GM19025 (cell line): ENCODE measurements around the gene TRMT2A.
"Not testable (repeated sequence)": the region's sequence is repeated elsewhere in the genome, so short reads cannot be mapped to it uniquely, and the experiment has no call there.

Experiments used
- ATAC-seq: cut with Tn5 transposase; IDR thresholded peaks from one replicate; pipeline ENCODE4 v1.9.1; 2021; ENCODE audit warnings: mild to moderate bottlenecking, low read depth, moderate library complexity; ENCODE audit not compliant: unreplicated experiment

TRMT2A gene

DNA sequence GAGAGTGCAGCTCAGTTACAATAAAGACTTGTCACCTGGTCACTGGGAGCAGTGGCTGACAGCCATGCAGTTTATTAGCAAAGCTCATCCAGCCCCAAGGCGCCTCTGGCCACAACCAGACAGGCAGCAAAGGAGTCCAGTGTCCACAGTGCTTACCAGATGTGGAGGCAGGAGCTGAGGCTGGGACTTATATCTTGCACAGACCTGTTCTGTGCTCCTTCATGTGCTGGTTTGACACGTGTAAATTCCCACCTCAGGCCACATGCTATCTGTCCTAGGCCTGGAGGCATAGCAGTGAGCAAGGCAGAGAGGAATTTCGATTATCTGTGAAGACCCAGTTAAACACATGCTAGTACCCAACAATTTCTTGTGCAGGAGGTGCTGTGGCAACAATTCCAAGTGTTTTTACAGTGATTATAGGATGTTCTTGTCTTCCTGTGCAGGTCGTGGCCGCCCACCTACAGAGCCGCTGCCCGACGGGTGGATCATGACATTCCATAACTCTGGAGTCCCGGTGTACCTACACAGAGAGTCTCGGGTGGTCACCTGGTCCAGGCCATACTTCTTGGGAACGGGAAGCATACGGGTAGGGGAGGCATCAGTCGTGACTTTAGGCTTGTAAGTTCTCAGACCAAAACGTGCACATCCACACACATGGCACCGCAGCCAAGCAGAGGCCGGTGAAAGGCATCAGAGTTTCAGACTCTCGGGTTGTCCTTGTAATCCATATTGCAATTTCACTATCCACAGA, 27.6 kb downstream of the TRMT2A start:
- no peak for ATAC-seq

- no peak for ATAC-seq
These were observed 28.8 kb downstream of the TRMT2A start for GRCh38 chr22:20088263-20088648.

GRCh38 chr22:20087319-20088262, 29.4 kb downstream of the TRMT2A start:
- ATAC-seq: no peak

DNA sequence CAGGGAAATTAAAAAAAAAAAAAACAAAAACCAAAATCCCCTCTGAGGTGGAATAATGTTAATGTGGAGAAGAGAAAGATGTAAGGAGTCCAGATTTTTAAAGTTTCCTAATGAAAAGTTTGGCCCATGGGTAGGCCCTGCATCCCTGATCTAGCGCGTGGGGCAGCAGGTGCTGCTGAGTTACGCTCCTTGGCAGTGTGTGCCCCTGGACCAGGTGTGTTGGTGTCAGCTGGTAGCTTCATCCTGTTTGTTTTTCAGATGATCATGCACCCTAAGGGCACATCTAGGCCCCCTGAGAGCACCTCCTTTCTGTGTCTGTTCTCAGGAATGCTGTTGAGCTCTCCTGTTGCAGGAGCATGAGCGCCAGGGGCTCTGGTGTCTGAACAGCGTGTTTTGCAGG, 30.3 kb downstream of the TRMT2A start:
- ATAC-seq: no peak

GRCh38 chr22:20086101-20086599, 30.9 kb downstream of the TRMT2A start:
- ATAC-seq: no peak

- no peak for ATAC-seq
These were observed 31.4 kb downstream of the TRMT2A start for GRCh38 chr22:20085651-20086050.

DNA sequence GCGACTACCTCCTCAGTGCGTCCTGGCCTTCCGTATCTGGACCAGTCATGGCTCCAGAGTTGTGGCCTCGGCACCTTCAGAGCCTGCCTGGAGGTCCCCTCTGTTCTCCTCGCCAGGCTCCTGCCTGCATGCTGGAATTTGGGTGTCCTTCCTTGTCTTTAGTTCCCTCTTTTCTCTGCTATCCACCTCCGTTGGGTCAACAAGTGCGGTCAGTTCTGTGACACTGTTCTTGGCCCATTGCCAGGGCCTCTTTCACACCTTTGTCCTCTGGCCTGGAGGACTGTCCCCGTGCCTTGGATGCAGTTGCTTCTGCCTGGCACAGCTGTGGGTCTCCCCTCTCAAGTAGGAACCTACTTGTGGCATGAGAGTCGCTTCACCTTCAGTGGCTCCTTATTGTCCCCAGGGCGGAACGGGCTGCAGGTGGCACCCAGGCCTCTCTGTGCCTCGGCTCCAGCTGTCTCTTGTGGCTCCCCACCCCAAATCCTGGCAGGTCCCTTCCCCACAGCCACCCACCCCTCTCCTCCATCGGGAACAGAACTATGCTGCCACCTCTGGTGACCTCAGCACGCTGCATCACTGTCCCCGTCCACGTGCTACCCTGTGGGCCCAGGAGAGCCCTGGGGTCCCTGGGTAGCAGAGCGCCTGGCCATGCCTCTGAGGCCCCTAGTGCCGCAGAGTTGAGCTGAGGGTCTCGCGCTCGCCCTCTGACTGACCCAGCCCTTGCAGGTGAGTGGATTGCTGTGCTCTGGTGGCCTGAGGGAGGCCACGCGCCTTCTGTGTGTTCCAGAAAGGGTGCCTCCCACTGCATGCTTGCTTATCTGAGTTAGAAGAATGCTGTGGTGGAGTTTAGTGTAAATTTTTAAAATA, 32.2 kb downstream of the TRMT2A start:
- ATAC-seq: no peak

DNA sequence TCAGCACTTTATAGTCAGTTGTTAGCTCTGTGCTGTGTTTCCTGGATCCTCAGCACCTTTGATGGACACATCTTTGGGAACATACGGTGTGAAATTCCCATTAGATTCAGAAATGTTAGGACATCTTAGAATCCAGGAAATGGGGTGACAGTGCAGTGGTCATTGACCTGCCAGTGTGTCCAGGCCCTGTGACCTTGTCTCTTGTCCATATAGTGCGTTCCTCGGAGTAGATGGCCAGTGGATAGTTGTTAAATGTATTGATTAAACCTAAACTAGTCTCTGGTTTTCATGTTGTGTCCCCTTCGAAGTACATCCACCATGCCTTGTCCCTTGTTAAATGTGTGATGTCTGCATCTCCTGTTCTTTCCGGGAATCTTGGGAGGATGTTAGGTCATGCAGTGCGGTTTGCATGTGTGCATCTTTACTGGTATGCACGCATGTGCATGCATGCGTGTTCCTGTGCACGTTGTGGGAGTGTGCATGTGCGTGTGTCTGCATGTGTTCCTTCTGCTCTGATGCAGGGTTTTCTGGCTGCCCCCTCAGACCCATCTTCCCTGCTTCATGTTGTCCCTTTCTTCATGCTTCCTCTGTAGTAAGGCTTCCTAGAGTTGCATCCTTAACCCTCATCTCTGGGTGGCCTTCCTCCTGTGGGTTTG, 33.0 kb downstream of the TRMT2A start:
- no peak for ATAC-seq

DNA sequence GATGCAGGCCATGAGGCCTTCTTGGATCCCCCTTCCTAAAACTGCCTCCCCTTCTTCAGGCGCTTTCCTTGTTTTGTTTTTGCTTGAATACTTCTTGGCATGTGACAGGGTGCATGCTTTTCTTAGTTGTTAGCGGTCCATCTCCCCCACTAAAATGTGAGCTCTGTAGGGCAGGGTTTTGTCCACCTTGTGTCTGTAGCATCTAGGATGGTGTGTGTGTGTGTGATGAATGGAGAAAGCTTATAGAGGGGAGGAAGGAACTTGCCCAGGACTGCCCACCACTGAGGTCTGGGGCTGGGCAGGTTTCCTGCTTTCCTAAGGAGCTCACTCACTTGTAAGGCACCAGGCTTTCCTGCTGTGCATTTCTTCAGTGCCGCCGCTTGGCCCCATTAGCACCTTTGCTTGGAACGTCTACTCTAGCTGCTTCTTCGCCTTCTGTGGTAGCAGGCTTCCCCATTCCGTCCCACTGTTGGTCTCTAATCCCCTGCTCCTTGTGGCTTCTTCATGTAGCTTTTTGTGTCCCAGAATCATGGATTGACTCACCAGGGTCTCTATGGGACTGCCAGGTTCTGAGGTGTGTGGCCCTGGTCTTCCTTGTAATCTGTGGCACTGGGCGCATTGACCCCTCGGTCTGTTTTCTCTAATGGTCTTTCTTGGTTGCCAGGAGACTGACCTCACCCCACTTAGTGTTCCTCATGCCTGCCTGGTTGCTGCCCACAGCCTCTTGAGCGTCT, 33.7 kb downstream of the TRMT2A start:
- ATAC-seq: no peak

DNA sequence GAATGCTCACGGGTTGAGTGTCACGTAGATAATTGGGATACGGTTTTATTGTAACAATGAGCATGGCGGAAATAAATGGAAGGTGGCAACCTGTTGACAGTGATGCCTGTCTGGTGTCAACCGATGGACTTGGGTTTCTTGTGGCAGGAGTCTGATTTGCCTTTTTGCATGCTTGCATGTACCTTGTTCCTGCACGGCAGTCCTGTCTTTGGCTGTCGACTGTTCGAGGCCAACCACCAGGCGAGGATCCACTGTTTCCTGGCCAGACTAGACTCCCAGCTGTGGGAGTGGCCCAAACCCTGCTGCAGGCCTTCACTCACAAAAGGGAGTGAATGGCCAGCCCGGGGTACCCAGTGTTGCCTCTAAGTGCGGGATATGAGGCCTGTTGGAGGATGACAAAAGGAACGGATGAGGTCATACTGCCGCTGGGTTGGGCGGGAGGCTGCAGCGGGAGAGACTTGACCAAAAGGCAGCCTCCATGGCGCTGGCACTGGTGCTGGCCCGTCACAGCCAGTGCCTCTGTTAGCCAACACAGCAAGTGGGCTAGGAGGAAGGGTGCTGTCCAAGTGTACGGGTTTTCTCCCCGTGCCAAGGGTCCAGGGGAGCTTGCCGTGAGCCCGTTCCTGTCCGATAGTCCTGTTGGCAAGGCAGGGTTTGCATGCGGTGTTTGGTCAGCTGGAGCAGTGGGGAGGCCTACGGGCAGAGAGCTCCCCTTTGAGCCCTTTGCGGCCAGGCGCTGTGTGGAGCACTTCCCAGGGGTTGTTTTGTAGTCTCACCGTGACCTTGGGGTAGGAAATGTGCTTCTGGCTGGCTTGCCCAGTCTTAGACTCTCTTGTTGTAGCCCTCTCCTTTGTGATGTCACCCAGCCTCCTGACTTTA, 36.0 kb downstream of the TRMT2A start:
- no peak for ATAC-seq

- peak; percentile 75 for ATAC-seq
These were observed 36.6 kb downstream of the TRMT2A start for GRCh38 chr22:20080445-20080775.

DNA sequence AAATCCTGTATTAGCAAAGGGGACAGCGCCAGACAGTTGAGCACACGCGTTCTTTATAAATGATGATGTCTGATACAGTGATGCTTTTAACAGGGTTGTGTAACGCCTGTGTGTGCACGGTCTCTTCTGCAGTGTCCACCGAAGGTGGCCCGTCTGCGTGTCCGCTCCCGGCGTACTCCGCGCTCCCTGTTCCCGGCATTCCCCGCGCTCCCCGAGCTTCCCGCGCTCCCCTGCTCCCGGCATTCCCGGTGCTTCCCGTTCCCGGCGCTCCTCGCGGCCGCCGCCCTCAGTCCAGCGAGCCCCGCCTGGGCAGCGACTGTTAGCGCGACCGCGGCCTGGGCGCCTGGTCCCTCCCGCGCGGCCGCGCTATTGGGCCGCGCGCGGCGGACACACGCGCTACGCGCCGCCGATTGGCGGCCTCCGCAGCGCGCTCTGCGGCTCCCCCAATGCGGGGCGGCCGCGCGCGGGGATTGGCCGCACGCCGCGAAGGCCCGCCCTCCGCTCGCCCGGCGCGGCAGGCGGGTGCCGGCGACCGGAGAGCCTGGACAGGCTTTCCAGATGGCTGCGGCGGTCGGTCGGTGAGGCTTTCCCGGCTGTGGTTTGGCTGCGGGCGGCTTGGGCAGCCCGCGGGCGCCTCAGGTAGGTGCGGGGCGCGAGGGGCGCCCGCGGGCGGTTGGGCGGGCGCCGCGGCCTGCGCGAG, 37.1 kb downstream of the TRMT2A start, which contains the start of gene DGCR8:
TSS of gene DGCR8 (plus strand) at position 497 of the 700 bp plus-strand sequence. CDS start 5,723 bp downstream, outside the sequence.
- peak; percentile 77 for ATAC-seq

DNA sequence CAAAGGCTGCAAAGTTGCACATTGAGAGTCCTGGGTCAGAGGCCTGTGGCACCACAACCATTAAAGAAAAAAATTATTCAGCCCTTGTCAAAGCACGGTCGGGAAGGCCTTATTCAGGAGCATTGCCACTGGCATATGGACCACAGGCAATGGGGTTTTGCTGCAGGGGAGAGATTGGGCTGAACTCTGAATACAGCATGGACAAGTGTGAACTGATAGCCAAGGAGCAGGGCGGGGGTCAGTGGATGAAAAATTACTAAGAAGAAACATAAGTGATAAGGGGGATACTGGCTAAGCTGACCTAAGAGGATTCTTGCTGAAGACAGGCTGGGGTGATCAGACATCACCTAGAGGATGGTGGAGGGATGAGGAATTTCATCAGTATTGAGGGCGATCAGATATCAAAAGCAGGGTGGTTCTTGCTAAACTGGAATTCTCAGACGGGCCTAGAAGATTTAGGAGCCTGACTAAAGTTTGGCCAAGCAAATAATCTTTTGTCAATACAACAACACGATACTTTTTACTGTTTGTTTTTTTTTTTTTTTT, 40.3 kb downstream of the TRMT2A start:
- no peak for ATAC-seq

- no peak for ATAC-seq
These were observed 45.5 kb downstream of the TRMT2A start for GRCh38 chr22:20071524-20071972.

DNA sequence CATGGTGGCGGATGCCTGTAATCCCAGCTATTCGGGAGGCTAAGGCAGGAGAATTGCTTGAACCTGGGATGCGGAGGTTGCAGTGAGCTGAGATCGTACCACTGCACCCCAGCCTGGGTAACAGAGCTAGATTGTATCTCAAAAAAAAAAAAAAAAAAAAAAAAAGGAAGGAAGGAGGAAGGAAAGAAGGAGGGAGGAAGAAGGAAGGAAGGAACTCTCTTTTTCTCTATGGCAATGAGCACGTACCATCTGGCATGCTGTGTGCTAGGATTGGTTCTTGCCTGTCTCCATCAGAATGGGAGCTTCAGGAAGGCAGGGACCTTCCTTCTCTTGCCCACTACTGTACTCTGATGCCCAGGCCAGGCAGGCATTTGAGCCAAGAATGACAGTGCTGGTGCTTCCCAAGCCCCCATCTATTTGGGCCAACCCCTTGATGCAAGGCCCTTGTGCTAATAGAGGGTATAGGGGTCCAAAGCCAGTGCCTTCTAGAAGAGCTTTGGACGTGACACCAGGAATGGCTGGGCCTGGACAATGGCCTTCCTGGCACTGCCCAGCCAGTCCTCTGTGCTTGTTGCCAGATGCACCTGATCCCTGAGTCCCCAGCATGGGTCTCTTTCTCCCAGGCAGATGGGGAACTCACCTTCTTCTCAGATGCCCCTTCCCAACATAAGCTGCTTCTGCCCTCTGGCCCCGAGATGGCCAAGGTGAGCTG, 47.5 kb downstream of the TRMT2A start:
- no peak for ATAC-seq

DNA sequence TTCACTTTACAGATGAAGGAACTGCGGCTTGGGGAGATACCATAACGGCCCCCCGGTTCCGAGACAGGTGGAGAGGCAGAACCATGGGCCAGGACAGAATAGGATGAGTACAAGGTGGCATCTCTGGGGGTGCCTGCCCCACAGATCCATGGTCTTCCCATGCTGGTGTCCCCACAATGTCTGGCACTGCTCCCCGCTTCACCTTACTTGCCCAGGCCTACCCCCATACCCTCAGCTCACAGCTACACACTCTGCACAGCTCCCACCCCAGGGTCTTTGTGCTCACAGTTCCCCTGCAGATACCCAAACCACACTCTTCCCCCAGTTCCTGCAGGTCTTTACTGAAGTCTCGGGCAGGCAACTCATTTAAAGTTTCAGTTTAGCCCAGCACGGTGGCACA, 48.4 kb downstream of the TRMT2A start:
- no peak for ATAC-seq

DNA sequence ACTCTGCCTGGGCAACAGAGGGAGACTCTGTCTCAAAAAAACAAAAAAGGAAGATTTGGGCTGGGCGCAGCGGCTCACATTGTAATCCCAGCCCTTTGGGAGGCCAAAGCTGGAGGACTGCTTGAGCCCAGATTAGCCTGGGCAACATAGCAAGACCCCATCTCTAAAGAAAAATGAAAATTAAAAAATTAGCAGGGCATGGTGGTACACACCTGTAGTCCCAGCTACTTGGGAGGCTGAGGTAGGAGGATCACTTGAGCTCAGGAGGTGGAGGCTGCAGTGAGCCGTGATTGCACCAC, 49.7 kb downstream of the TRMT2A start:
- ATAC-seq: not testable (repeated sequence)
